NCI-H226 (cell line): ENCODE data around the gene APLP1.
"Not testable (repeated sequence)": the region's sequence is repeated elsewhere in the genome, so short reads cannot be mapped to it uniquely, and the experiment has no call there.

ENCODE experiments used
- DNase-seq: peaks from one replicate; pipeline ENCODE4 v3.0.0-alpha.2; 2015

APLP1 gene

GRCh38 chr19:35868172-35868822 lies at the start of gene APLP1:
Gene APLP1 (plus strand): TSS chr19:35868574. CDS start chr19:35868637, 63 bp downstream.
- DNase-seq = peak; percentile 58

GRCh38 chr19:35822579-35822978 lies 45.8 kb upstream of the APLP1 start:
- no peak for DNase-seq

DNA sequence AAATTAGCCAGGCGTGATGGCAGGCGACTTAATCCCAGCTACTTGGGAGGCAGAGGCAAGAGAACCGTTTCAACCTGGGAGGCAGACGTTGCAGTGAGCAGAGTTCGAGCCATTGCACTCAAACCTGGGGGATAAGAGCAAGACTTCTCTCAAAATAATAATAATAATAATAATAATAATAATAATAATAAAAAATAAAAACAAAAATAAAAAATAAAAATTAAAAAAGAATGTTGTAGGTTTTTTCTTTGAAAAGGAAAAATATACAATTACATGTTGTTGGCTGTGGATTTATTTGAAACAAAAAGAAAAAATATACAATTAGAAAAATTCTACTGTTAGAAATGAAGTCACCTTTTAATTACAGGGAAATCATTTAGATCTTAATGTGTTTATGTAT lies 44.2 kb upstream of the APLP1 start:
- no peak for DNase-seq

DNA sequence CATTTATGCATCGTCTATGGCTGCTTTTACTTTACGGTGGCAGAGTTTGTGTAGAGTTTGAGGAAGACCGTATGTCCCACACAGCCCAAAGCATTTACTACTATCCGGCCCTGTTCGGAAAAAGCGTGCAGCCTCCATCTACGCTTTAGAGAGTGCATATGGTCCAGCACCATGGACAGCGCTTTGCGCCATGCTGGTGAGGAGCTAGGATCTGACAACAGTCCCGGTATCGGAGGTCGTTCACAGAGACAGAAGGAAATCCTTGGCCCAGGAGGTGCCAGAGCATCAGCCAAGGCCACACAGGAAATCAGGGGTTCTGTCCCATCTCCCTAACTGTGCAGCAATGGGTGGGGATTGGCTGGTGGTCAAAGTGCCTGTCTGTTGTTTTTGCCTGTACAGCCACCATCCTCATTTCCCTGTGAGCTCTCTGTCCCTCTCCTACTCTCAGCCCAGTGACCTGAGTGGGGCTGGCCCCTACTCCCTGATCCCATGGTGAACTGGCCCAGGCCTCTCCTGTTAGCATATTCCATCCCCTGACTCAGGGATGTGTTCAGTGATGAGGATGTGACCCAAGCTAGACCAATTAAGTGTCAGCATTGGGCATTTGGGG lies 39.6 kb upstream of the APLP1 start:
- DNase-seq = peak; percentile 28

DNA sequence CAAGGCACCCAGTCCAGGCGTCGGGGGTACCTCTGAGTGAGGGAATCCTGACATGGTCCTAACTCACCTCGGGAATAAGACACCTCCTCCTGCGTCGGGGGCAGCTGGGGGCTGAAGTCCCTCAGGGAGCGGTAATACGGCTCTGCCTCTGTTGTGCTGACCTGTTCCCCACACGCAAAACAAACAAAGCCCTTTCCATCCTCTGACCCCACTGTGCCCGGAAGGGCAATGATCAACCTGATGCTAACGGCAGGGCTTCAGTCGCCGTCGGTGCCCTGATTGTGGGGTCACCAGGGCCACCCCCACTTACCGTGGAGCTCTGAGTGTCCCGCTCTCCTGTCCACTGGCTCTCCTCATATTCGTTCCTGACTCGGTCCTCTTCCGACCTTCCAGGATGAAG lies 37.4 kb upstream of the APLP1 start:
- DNase-seq = no peak

GRCh38 chr19:35832054-35832453 lies 36.3 kb upstream of the APLP1 start:
- DNase-seq = no peak

GRCh38 chr19:35833972-35834371 lies 34.4 kb upstream of the APLP1 start:
- DNase-seq = no peak

DNA sequence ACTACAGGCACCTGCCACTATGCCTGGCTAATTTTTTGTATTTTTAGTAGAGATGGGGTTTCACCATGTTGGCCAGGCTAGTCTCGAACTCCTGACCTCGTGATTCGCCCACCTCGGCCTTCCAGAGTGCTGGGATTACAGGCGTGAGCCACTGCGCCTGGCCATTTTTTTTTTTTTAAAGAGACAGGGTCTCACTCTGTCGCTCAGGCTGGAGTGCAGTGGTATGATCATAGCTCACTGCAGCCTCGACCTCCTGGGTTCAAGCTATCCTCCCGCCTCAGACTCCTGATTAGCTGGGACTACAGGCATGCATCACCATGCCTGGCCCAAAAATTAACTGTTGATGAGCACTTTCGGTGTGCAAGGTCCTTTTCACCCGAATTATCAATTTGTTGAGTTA lies 32.3 kb upstream of the APLP1 start:
- not testable (repeated sequence) for DNase-seq

DNA sequence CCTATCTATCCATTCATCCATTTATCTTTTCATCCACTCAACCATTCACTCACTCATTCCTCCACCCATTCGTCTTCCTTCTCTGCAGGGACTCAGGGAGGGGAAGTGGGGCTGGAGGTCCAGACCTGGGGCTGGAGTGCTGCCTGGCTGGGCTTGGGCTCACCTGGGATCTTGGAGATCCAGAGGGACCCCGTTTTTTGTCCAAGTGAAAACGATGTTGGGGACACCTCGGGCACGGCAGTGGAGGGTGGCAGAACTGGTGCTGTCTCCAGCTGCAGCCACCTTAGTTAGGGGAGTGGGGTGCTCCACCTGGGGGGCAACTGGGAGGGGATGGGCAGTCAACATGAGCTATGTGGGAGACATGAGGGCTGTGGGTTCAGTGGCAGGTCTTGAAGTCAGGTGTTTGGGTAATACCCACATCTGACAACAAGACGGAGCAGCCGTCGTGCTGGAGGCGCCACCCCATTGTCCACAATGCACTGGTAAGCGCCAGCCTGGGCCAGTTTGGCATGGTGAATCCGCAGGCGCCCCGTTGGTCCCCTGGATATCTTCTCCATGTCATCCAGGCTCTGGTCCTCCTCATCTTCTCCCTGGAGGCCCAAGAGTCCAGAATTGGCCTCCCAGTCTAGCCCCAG lies 26.3 kb upstream of the APLP1 start:
- no peak for DNase-seq

DNA sequence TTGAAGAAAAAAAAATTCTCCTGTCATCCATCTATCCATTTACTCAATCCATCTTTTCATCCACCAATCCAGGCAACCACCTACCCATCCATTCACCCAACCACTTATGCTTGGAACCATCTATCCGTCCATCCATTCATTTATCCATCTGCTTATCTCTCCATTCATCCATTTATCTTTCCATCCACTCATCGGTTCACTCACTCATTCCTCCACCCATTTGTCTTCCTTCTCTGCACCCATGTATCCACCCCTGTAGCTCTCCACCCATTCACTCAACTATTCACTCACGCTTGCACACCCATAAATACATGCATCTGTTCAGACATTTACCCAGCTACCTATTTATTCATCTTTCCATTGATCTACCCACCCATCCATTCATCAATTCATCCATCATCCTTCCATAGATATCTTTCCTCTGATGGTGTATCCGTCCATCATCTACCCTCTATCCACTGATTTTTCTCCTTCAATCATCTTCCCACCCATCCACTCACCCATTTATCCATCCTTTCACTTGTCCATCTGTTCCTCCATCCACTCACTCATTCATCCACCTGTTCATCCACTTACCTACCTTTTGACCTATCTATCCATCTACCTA lies 25.6 kb upstream of the APLP1 start:
- DNase-seq = no peak

- no peak for DNase-seq
Observed at GRCh38 chr19:35843676-35844481, 24.5 kb upstream of the APLP1 start.

DNA sequence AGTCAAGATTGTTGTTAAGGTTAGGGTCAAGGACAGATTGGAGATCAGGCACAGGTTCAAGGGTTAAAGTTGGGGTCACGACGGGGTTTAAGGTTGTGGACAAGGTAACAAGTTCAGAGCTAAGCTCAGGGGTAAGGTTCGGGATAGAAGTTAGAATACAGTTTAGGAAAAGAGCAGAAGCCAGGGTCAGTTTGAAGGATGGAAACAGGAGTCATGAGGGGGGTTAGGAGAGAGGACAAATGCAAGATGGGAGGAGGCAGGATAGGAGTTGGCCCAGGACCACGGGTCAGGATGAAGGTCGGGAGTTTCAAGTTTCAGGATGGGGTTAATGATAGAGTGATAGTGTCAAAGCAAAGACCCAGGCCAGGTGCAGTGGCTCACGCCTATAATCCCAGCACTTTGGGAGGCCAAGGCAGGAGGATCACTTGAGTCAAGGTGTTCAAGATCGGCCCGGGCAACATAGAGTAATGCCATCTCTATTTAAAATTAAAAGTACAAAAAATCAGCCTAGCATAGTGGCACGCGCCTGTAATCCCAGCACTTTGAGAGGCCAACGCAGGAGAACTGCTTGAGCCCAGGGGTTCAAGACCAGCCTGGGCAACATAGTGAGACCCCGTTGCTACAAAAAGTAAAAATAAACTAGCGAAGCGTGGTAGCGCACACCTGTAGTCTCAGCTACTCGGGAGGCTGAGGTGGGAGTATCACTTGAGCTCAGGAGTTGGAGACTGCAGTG lies 23.7 kb upstream of the APLP1 start:
- DNase-seq = no peak

DNA sequence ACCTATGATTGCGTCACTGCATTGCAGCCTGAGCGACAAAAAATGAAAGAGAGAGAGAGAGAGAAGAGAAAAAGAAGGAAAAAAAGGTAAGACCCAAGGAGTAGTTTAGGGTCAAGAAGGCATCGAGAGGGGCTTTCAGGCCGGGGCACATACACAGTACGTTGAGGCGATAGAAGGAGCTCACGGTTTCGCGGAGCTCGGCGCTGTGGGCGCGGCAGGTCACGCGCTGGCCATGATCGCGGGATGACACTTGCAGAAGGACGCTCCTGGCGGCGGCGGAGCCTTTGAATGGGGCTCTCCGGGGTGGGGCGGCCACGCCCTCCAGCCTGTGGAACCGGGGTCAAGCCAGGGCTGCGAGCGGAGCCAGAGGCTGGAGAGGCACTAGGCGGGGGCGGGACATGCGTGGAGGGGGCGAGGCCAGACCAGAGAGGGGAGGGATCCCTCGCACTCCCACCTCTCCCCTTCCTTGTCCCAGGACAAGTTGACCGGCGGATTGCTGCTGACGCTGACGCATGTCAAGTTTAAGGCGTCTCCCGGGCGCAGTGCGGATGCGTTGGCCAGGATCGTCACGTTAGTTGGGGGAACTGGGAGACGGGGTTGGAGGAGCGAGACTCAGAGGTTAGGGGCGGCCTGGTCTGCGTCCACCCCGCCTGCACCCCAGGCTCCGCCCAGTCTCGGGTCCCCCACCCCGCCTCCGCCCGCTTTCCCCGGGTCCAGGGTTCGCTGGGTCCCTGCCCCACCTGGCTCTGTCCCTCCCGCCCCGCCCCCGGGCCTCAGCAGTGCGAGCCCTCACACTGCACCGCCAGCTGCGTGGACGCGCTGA lies 22.9 kb upstream of the APLP1 start:
- DNase-seq = peak; percentile 20

GRCh38 chr19:35846038-35846668 lies 22.2 kb upstream of the APLP1 start:
- no peak for DNase-seq

GRCh38 chr19:35847911-35848310 lies 20.5 kb upstream of the APLP1 start:
- no peak for DNase-seq

GRCh38 chr19:35848486-35848885 lies 19.9 kb upstream of the APLP1 start:
- DNase-seq = no peak

DNA sequence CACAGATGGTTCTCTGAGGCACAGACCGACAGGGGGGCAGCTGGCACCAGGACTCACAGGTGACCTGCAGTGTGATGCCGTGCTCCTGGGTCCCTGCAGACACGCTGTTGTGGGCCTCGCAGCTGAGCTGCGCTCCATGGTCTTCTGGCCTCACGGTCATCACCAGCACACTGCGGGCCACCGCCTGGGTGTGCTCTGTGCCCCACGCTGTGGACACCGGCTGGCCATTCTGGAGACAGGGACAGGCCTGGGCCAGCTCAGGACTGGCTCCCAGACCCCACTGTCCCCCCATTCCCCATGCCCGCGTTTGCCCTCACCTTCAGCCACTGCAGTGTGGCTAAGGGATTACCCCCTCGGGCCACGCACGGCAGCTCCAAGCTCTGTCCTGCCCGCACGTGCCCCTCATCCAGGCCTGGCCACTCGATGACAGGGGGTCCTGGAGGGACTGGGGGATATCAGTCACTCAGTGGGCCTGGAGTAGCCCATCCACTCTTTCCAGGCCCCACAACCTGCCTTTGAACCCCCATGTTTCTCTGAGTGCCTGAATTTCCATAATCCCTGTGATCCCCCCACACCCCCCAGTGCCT lies 19.4 kb upstream of the APLP1 start:
- DNase-seq = no peak

DNA sequence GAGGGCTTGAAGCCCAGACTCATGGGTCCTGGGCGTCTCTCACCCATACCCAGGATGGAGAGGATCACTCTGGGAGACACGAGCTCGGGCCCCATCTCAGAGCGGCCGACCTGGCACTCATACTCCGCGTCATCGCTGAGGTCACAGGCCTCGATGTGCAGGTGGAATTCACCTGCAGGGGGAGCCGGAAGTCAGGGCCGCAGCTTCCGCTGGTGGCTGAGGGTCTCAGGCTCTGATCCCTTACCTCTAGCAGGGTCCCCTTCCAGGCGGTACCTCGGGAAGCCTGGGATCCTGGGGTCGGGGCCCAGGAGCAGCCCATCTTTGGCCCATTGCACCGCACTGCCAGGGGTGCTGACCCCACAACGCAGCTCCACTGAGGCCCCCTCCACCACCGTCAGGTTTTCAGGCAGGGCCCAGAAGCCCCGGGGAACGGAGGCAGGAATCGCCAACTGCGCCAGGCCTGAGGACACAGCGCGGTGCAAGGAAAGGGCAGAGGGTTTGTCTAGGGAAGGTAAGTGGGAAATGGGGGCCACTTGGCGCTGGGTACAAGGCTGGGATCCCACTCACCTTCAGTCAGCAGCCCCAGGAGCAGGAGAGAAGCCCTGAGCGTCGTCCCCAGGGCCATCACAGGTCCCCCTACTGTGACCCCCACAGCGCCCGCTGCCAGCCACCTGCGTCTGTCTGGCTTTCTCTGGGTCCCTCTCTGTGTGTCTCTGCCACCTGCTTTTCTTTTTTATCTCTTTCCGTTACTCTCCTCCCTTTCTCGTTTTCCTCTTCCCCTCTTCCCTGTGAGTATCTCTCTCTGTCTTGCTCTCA lies 17.0 kb upstream of the APLP1 start:
- no peak for DNase-seq

DNA sequence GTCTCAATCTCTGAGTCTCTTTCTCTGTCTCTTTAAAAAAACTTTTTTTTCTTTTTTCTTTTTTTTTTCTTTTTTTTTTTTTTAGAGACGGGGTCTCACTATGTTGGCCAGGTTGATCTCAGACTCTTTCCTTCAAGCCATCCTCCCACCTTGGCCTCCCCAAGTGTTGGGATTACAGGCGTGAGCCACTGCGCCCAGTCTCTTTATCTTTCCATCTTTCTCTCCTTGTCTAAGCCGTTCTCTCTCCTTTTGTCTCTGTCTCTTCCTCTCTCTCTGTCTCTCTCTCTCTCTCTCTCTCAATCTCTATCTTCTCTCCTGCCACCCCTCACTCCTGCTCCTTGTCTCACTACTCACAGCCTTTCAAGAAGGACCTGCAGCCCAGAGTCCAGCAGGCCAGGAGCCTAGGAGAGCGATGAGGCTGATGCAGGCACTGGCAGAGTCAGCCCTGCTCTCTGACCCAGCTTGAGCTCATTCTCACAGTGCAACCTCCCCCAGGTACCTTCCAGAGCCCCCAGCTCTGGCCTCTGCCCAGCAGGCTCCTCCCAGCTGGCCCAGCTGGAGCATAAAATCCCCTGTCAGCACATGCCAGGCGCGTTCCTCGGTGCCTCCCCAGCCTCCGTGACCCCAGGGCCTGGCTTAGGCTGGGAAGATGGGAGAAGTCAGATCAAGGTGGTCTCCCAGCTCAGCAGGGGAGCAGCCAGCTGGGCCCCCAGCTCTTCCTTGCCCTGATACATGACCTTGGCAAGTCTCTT lies 16.2 kb upstream of the APLP1 start, which contains the start of gene NPHS1:
NPHS1 (minus strand) TSS at position 476 of the 752 bp plus-strand sequence. CDS start 667 bp downstream, outside the sequence.
- no peak for DNase-seq
